ENCODE results near the gene ANKRD9. TPM values are rescaled to one million over a fixed set of nuclear protein-coding genes. Genes with fewer than 3 reads are reported as not detected.
"Not testable (repeated sequence)": the region's sequence is repeated elsewhere in the genome, so short reads cannot be mapped to it uniquely, and the experiment has no call there.

The ANKRD9 gene
- total RNA-seq (2012; rRNA removed), result 7.9 and 9.1 TPM in 2 replicates

DNA sequence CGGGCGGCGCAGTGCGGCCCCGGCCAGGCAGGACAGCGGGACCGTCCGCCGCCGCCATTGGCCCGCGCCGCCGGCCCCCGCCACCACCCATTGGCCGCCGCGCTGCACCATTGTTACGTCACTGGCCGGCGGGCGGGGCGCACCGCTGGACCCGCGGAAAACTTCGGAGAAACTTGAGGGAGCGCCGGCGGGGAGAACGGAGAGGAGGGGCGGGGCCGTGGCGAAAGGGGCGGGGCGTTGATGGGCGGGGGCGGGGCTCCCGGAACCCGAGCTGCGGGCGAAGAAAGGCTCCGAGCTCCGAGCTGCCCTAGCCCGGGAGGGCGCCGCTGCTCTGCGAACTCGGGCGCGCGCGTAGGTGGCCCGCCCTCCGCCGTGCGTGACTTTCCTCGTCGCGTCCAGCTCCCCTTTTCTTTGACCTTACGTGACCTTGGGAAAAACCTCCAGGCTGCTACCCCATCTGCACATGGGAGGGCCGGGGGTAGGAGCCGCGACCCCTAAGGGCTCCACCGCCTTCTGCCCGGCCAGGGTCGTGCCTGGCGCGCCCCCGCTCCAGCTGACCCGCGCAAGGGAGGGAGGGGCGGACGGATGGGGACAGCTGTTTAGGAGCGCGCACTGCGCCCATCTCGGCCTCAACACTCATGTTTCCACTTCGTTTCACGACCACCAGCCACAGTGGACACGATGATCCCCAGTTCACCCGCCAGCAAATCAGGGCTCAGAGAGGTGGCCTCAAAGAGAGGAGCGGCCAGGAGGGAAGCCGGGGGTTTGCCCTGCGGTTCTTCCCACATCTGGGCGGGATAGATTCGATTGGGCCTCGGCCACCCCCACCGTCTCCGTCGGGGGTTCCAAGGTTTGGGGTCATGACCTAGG lies at the start of gene ANKRD9:
Gene ANKRD9, minus strand, starts transcription at position 31 of the 870 bp plus-strand sequence. CDS start 1,887 bp downstream, outside the sequence.
- no peaks in the 10 kb centered on the region for H3K9me3 ChIP-seq (replicated peaks; ENCODE audit: low read length)
- peak within 1 kb of the TSS; percentile 99 for H3K4me2 ChIP-seq (ENCODE audit: low read length)
- H3K4me1 ChIP-seq (ENCODE audit: control insufficient read depth, insufficient read depth, low read length), result peaks cover 12% of the 10 kb centered on the region
- no peaks in the 10 kb centered on the region for H3K27me3 ChIP-seq (ENCODE audit: control insufficient read depth, insufficient read depth, low read length)
- peak within 1 kb of the TSS; percentile 96 for H3K4me3 ChIP-seq (ENCODE audit: low read length)
- no peaks in the 10 kb centered on the region for H3K36me3 ChIP-seq (ENCODE audit: insufficient read depth, low read length)
- H3K9ac ChIP-seq (ENCODE audit: low read depth, low read length), result peak within 1 kb of the TSS; percentile 85

DNA sequence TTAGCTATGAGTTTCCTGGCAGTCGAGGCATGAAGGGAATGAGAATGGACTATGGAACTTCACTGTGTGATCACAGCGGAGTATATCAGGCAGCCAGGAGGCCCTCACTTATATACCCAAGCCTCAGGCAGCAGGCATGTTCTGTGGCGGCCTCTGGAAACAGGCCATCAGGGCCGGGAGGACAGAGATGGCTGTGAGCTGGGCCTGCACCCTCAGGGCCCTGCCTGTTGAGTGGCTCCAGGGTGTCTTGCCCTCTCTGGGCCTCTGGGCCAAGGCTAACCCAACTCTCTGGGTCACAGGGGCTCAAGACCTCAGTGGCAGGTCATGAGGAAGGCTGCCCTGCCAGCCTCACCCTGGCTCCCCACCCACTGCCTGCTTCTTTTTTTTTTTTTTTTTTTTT lies 49.0 kb upstream of the ANKRD9 start:
- Histone ChIP-seq H3K36me3 (ENCODE audit: insufficient read depth, low read length) (no peaks in the 10 kb centered on the region), H3K4me1 (ENCODE audit: control insufficient read depth, insufficient read depth, low read length) (no peaks in the 10 kb centered on the region), H3K27me3 (ENCODE audit: control insufficient read depth, insufficient read depth, low read length) (no peaks in the 10 kb centered on the region), H3K4me3 (ENCODE audit: low read length) (no peak overlapping the region), H3K9me3 (replicated peaks; ENCODE audit: low read length) (peaks cover under 1% of the 10 kb centered on the region), H3K9ac (ENCODE audit: low read depth, low read length) (no peak overlapping the region), H3K4me2 (ENCODE audit: low read length) (no peak overlapping the region)

DNA sequence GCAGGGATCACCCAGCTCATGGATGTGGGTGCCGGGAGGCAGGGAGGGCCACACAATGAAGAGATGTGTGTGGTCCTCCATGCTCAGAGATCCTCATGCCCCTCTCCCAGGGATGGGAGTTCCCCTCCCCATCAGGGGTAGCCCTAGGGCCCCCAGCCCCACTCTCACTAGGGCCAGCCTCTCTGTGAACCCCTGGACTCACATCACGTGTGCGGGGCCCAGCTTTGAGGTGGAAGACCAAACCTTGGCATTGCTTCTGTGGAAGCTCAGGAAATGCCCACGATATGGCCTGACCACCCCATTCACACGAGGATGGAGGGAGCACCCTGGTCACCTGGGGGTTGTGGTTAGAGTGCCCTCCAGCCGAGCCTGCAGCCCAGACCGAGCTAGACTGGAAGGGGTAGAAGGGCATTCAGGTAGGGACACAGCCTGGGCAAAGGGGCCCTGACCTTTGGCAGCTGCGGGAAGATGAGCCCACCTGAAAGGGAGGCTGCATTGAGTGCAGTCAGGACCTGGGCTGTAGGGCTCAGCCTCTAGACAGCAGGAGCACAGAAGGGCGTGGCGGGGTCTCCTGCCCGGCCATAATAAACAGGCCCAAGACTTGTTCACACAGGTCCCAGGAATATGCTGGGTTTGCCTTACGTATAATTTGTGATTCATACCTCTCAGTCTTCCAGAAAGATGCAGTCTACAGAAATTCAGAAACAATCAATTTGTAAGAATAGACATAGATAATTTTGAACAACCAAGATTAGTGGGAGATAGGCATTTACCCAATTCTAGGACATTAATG lies 48.1 kb upstream of the ANKRD9 start:
- Histone ChIP-seq H3K4me3 (ENCODE audit: low read length) (no peak overlapping the region), H3K27me3 (ENCODE audit: control insufficient read depth, insufficient read depth, low read length) (no peaks in the 10 kb centered on the region), H3K4me1 (ENCODE audit: control insufficient read depth, insufficient read depth, low read length) (peaks cover 1% of the 10 kb centered on the region), H3K9ac (ENCODE audit: low read depth, low read length) (no peak overlapping the region), H3K36me3 (ENCODE audit: insufficient read depth, low read length) (no peaks in the 10 kb centered on the region), H3K9me3 (replicated peaks; ENCODE audit: low read length) (no peaks in the 10 kb centered on the region), H3K4me2 (ENCODE audit: low read length) (no peak overlapping the region)

DNA sequence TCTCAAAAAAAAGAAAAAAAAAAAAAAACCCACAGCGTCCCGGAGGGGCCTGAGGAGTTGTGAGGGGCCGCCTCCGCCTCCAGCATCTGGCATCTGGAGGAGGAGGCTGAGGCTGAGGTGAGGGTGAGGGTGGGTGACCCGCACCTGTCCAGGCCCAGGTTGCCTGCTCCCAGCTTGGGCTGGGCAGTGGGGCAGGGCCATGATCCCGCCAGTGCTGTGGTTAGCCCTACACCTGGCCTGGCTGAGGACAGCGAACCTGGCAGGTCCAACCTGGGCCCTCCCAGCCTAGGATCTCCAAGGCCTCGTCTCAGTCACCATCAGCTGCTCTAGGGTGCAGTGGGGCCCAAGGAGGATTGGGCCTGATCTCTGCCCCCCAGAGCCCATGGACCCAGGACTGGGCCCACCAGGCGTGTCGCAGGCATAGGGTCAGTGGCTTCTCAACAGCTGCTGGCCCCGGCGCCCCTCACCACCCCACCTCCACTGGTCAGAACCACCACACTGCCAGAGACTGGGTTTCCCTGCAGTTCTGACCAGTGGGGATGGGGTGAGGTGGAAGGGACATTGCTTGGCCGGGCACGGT lies 46.6 kb upstream of the ANKRD9 start:
- Histone ChIP-seq H3K36me3 (ENCODE audit: insufficient read depth, low read length) (no peaks in the 10 kb centered on the region), H3K9ac (ENCODE audit: low read depth, low read length) (no peak overlapping the region), H3K4me2 (ENCODE audit: low read length) (no peak overlapping the region), H3K9me3 (replicated peaks; ENCODE audit: low read length) (no peaks in the 10 kb centered on the region), H3K4me3 (ENCODE audit: low read length) (no peak overlapping the region), H3K27me3 (ENCODE audit: control insufficient read depth, insufficient read depth, low read length) (no peaks in the 10 kb centered on the region), H3K4me1 (ENCODE audit: control insufficient read depth, insufficient read depth, low read length) (peaks cover 11% of the 10 kb centered on the region)

DNA sequence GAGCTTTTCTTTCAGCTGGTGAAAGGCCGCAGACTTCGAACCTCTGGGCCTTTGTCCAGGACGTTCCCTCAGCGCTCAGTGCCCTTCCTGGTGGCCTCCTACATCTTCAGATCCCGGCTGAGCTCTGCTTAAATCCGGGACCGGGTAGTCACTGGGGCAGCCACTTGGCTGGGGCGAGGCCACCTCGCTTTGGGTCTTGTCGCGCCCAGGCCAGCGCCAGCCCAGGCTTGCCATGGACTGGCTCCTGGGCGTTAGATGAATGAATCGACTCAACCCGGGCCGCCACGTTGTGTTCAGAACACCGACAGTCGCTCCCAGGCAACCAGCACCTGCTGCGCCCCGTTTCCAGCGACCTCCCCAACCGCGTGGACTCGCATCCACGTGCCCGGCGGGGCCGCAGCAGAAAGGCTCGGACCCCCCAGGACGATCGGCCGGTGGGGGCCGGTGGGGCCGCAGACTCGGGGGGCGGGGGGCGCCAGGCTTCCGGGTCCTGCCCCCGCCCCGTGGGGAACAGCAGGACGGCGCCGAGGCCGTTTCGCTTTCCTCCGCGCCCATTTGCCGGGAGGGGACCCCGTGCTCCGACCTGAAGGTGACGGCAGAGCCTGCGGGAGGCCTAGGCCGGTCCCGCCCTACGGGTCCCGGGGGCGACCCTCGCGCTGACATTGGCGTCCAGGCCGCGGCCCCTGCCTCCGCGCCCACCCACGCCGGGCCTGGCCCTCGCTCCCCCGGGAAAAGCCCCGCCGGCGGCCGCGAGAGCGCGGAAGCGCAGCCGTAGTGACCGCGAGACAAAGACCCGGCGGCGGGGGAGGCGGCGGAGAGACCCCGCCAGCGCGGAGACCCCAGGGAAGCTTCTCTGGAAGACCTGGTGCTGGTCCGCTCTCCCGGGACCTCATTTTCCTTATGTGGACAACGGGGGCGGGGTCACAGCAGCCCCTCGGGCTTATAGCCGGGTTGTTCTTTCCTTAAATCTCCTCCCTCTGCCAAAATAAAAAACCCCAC lies 45.5 kb upstream of the ANKRD9 start:
- peak overlapping the region; percentile 87 for H3K9ac ChIP-seq (ENCODE audit: low read depth, low read length)
- no peaks in the 10 kb centered on the region for H3K9me3 ChIP-seq (replicated peaks; ENCODE audit: low read length)
- no peaks in the 10 kb centered on the region for H3K36me3 ChIP-seq (ENCODE audit: insufficient read depth, low read length)
- H3K4me1 ChIP-seq (ENCODE audit: control insufficient read depth, insufficient read depth, low read length), result peaks cover 11% of the 10 kb centered on the region
- peak overlapping the region; percentile 95 for H3K4me2 ChIP-seq (ENCODE audit: low read length)
- H3K4me3 ChIP-seq (ENCODE audit: low read length), result peak overlapping the region; percentile 88
- H3K27me3 ChIP-seq (ENCODE audit: control insufficient read depth, insufficient read depth, low read length), result no peaks in the 10 kb centered on the region

GRCh38 chr14:102551995-102552705 lies 42.6 kb upstream of the ANKRD9 start:
- Histone ChIP-seq H3K4me1 (ENCODE audit: control insufficient read depth, insufficient read depth, low read length) (peaks cover 11% of the 10 kb centered on the region), H3K27me3 (ENCODE audit: control insufficient read depth, insufficient read depth, low read length) (peaks cover 14% of the 10 kb centered on the region), H3K4me2 (ENCODE audit: low read length) (no peak overlapping the region), H3K9ac (ENCODE audit: low read depth, low read length) (no peak overlapping the region), H3K4me3 (ENCODE audit: low read length) (no peak overlapping the region), H3K36me3 (ENCODE audit: insufficient read depth, low read length) (no peaks in the 10 kb centered on the region), H3K9me3 (replicated peaks; ENCODE audit: low read length) (no peaks in the 10 kb centered on the region)

DNA sequence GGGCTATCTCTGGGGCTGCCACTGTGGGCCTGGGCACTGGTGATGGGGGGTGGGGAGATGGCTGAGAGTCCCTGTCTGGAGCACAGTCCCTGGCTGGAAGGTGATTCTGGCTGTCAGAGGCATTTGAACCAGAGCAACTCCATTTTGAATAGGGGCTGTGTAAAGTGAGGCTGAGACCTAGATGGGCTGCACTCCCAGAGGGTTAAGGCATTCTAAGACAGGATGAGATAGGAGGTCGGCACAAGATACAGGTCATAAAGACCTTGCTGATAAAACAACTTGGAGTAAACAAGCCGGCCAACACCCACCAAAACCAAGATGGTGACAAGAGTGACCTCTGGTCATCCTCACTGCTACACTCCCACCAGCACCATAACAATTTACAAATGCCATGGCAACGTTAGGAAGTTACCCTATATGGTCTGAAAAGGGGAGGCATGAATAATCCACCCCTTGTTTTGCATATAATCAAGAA lies 41.4 kb upstream of the ANKRD9 start:
- H3K4me2 ChIP-seq (ENCODE audit: low read length); H3K9me3 ChIP-seq (replicated peaks; ENCODE audit: low read length); H3K4me3 ChIP-seq (ENCODE audit: low read length); H3K9ac ChIP-seq (ENCODE audit: low read depth, low read length); H3K36me3 ChIP-seq (ENCODE audit: insufficient read depth, low read length): not testable (repeated sequence)
- peaks cover 11% of the 10 kb centered on the region for H3K4me1 ChIP-seq (ENCODE audit: control insufficient read depth, insufficient read depth, low read length)
- peaks cover 17% of the 10 kb centered on the region for H3K27me3 ChIP-seq (ENCODE audit: control insufficient read depth, insufficient read depth, low read length)

- Histone ChIP-seq H3K4me3 (ENCODE audit: low read length) (no peak overlapping the region), H3K9ac (ENCODE audit: low read depth, low read length) (no peak overlapping the region), H3K27me3 (ENCODE audit: control insufficient read depth, insufficient read depth, low read length) (peaks cover 39% of the 10 kb centered on the region), H3K9me3 (replicated peaks; ENCODE audit: low read length) (no peaks in the 10 kb centered on the region), H3K4me1 (ENCODE audit: control insufficient read depth, insufficient read depth, low read length) (peaks cover 19% of the 10 kb centered on the region), H3K4me2 (ENCODE audit: low read length) (no peak overlapping the region), H3K36me3 (ENCODE audit: insufficient read depth, low read length) (no peaks in the 10 kb centered on the region)
Measured at GRCh38 chr14:102548616-102549240, 39.2 kb upstream of the ANKRD9 start.

- Histone ChIP-seq H3K36me3 (ENCODE audit: insufficient read depth, low read length) (no peaks in the 10 kb centered on the region), H3K9me3 (replicated peaks; ENCODE audit: low read length) (no peaks in the 10 kb centered on the region), H3K9ac (ENCODE audit: low read depth, low read length) (no peak overlapping the region), H3K27me3 (ENCODE audit: control insufficient read depth, insufficient read depth, low read length) (peaks cover 44% of the 10 kb centered on the region), H3K4me2 (ENCODE audit: low read length) (no peak overlapping the region), H3K4me1 (ENCODE audit: control insufficient read depth, insufficient read depth, low read length) (peaks cover 7% of the 10 kb centered on the region), H3K4me3 (ENCODE audit: low read length) (no peak overlapping the region)
Measured at GRCh38 chr14:102545461-102546265, 36.1 kb upstream of the ANKRD9 start.
